ENCODE data around the gene CHMP4A. TPM values are rescaled to one million over a fixed set of nuclear protein-coding genes. Genes with fewer than 3 reads are reported as not detected.

Gene CHMP4A
- total RNA-seq, 1 experiment from 2014 or later: 32.7 TPM

- no peak overlapping the region for H3K27ac Mint-ChIP-seq
- ATAC-seq: no peak
- no peaks in the 10 kb centered on the region for H3K27me3 Mint-ChIP-seq (ENCODE audit: low read depth)
- TF ChIP-seq NFE2L1 (CRISPR knock-in tag; IDR thresholded peaks at IDR 0.05) (no peak), IRF2 (CRISPR knock-in tag; IDR thresholded peaks at IDR 0.05; ENCODE audit: borderline replicate concordance, low read depth) (no peak)
- no peak overlapping the region for H3K4me3 Mint-ChIP-seq
- no peak for DNase-seq (ENCODE audit: low spot score)
- H3K4me1 Mint-ChIP-seq: peaks cover 7% of the 10 kb centered on the region
- ChIA-PET POLR2A (no interaction called here), CTCF (interaction anchor here (0.5 to 1.1 kb wide), 2 partner anchors 12 to 21 kb away, joined by 3 to 4 read pairs; partner anchors contain the start of gene TM9SF1)
- peaks cover 6% of the 10 kb centered on the region for H3K9me3 Mint-ChIP-seq
- peaks cover 75% of the 10 kb centered on the region for H3K36me3 Mint-ChIP-seq
Measured at GRCh38 chr14:24207625-24208024, 5.7 kb downstream of the CHMP4A start.

DNA sequence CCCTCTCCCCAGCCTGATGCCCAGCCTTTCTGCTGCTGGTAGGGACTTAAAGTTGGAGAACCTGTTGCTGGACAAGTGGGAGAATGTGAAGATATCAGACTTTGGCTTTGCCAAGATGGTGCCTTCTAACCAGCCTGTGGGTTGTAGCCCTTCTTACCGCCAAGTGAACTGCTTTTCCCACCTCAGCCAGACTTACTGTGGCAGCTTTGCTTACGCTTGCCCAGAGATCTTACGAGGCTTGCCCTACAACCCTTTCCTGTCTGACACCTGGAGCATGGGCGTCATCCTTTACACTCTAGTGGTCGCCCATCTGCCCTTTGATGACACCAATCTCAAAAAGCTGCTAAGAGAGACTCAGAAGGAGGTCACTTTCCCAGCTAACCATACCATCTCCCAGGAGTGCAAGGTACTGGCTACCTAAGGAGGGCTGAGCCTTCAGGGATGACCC is 6.2 kb downstream of the CHMP4A start:
- Mint-ChIP-seq H3K4me1 (peaks cover 9% of the 10 kb centered on the region), H3K9me3 (peaks cover 11% of the 10 kb centered on the region), H3K27me3 (ENCODE audit: low read depth) (no peaks in the 10 kb centered on the region), H3K36me3 (peaks cover 80% of the 10 kb centered on the region), H3K4me3 (no peak overlapping the region), H3K27ac (no peak overlapping the region)
- ChIA-PET CTCF (interaction anchor here (0.5 to 1.1 kb wide), 3 partner anchors 12 to 36 kb away, joined by 3 to 5 read pairs (median 4); partner anchors contain the start of gene TM9SF1), POLR2A (no interaction called here)
- no peak for DNase-seq (ENCODE audit: low spot score)
- no peak for TF ChIP-seq ZNF416 (CRISPR knock-in tag; IDR thresholded peaks at IDR 0.05)
- no peak for TF ChIP-seq OVOL2 (CRISPR knock-in tag; IDR thresholded peaks at IDR 0.05; ENCODE audit: borderline replicate concordance)
- TF ChIP-seq, protein P1, sequence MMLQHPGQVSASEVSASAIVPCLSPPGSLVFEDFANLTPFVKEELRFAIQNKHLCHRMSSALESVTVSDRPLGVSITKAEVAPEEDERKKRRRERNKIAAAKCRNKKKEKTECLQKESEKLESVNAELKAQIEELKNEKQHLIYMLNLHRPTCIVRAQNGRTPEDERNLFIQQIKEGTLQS (CRISPR knock-in tag; conservative IDR thresholded peaks at IDR 0.05): no peak
- no peak for TF ChIP-seq HMGA2 (CRISPR knock-in tag; IDR thresholded peaks at IDR 0.05)
- TF ChIP-seq TEAD1 (CRISPR knock-in tag; IDR thresholded peaks at IDR 0.05): no peak
- no peak for TF ChIP-seq RORB (CRISPR knock-in tag; IDR thresholded peaks at IDR 0.05)
- TF ChIP-seq TCF7 (CRISPR knock-in tag; IDR thresholded peaks at IDR 0.05; ENCODE audit: low read depth): no peak
- no peak for TF ChIP-seq CREB1 (CRISPR knock-in tag; IDR thresholded peaks at IDR 0.05)
- no peak for TF ChIP-seq NFATC4 (CRISPR knock-in tag; IDR thresholded peaks at IDR 0.05)
- TF ChIP-seq E2F5 (CRISPR knock-in tag; IDR thresholded peaks at IDR 0.05): no peak
- no peak for TF ChIP-seq NFYB (CRISPR knock-in tag; conservative IDR thresholded peaks at IDR 0.05; ENCODE audit: low read depth)
- TF ChIP-seq, protein P2, sequence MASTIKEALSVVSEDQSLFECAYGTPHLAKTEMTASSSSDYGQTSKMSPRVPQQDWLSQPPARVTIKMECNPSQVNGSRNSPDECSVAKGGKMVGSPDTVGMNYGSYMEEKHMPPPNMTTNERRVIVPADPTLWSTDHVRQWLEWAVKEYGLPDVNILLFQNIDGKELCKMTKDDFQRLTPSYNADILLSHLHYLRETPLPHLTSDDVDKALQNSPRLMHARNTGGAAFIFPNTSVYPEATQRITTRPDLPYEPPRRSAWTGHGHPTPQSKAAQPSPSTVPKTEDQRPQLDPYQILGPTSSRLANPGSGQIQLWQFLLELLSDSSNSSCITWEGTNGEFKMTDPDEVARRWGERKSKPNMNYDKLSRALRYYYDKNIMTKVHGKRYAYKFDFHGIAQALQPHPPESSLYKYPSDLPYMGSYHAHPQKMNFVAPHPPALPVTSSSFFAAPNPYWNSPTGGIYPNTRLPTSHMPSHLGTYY (CRISPR knock-in tag; IDR thresholded peaks at IDR 0.05): no peak
- no peak for TF ChIP-seq MXD4 (CRISPR knock-in tag; IDR thresholded peaks at IDR 0.05; ENCODE audit: borderline replicate concordance)
- TF ChIP-seq, protein P3, sequence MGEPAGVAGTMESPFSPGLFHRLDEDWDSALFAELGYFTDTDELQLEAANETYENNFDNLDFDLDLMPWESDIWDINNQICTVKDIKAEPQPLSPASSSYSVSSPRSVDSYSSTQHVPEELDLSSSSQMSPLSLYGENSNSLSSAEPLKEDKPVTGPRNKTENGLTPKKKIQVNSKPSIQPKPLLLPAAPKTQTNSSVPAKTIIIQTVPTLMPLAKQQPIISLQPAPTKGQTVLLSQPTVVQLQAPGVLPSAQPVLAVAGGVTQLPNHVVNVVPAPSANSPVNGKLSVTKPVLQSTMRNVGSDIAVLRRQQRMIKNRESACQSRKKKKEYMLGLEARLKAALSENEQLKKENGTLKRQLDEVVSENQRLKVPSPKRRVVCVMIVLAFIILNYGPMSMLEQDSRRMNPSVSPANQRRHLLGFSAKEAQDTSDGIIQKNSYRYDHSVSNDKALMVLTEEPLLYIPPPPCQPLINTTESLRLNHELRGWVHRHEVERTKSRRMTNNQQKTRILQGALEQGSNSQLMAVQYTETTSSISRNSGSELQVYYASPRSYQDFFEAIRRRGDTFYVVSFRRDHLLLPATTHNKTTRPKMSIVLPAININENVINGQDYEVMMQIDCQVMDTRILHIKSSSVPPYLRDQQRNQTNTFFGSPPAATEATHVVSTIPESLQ (CRISPR knock-in tag; IDR thresholded peaks at IDR 0.05): no peak
- ATAC-seq: no peak

DNA sequence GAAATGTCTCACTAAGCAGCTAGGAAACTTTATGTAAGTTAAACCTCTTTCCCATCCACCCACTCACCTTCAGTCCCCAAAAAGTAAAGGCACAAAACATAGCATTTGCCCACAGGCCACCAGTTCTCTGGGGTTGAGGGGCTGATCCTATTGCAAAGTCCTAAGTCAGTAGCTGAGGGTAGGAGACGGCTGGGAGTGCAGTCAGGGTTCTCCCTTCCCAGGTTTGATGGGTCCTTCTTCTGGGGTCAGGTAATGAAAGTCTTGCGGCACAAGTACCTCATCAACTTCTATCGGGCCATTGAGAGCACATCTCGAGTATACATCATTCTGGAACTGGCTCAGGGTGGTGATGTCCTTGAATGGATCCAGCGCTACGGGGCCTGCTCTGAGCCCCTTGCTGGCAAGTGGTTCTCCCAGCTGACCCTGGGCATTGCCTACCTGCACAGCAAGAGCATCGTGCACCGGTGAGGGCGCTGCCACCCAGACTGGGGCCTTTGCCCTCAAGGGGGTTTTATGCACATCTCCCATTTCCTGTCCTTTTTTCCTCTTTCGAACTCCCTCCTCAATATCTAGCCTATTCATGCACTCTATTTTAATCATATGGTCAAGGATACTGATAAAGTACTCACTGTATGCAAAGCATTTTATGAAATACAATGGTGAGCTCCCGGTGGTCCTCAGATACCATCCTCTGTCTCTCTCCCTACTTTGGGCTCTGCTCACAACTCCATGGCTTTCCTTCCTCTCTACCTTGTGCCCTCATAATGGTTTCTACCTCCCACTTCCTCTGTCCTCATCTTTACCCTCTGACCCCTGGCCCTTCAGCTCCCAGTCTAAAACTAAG is 6.8 kb downstream of the CHMP4A start:
- peaks cover 84% of the 10 kb centered on the region for H3K36me3 Mint-ChIP-seq
- H3K4me1 Mint-ChIP-seq: peaks cover 11% of the 10 kb centered on the region
- H3K4me3 Mint-ChIP-seq: no peak overlapping the region
- POLR2A ChIA-PET: interaction anchor here (1.2 kb wide), 1 partner anchor 22 kb away, joined by 7 read pairs; no protein-coding TSS in a partner anchor
- H3K9me3 Mint-ChIP-seq: peaks cover 17% of the 10 kb centered on the region
- DNase-seq (ENCODE audit: low spot score) (no peak), ATAC-seq (no peak)
- no peaks in the 10 kb centered on the region for H3K27me3 Mint-ChIP-seq (ENCODE audit: low read depth)
- H3K27ac Mint-ChIP-seq: no peak overlapping the region
- CTCF ChIA-PET: interaction anchor here (0.5 to 1.1 kb wide), 2 partner anchors 11 to 35 kb away, joined by 4 to 5 read pairs; partner anchors contain the start of gene TM9SF1
- no peak for TF ChIP-seq ZNF317 (CRISPR knock-in tag; IDR thresholded peaks at IDR 0.05; ENCODE audit: borderline replicate concordance, low read depth)
- TF ChIP-seq IRF1 (CRISPR knock-in tag; IDR thresholded peaks at IDR 0.05): no peak
- TF ChIP-seq CREB1 (CRISPR knock-in tag; IDR thresholded peaks at IDR 0.05): no peak
- no peak for TF ChIP-seq ZNF671 (CRISPR knock-in tag; IDR thresholded peaks at IDR 0.05)
- TF ChIP-seq, protein P3 (CRISPR knock-in tag; IDR thresholded peaks at IDR 0.05): no peak
- TF ChIP-seq ZBTB21 (CRISPR knock-in tag; IDR thresholded peaks at IDR 0.05; ENCODE audit: borderline replicate concordance): no peak
- no peak for TF ChIP-seq HMGA2 (CRISPR knock-in tag; IDR thresholded peaks at IDR 0.05)
- no peak for TF ChIP-seq NFATC4 (CRISPR knock-in tag; IDR thresholded peaks at IDR 0.05)
